ENCODE results near the gene CIT.

- TF ChIP-seq POLR2AphosphoS5 (IDR thresholded peaks at IDR 0.05; ENCODE audit: insufficient read depth in 1 of 2, low read depth in 1 of 2) (no peak), CTCF (IDR thresholded peaks at IDR 0.05) (no peak), POLR2A (IDR thresholded peaks at IDR 0.05) (no peak)
Observed at GRCh38 chr12:119838826-119839600, 38.1 kb downstream of the CIT start.

Data from vagina (tissue), 2 donors.